ENCODE data around the gene RHEX.

DNA sequence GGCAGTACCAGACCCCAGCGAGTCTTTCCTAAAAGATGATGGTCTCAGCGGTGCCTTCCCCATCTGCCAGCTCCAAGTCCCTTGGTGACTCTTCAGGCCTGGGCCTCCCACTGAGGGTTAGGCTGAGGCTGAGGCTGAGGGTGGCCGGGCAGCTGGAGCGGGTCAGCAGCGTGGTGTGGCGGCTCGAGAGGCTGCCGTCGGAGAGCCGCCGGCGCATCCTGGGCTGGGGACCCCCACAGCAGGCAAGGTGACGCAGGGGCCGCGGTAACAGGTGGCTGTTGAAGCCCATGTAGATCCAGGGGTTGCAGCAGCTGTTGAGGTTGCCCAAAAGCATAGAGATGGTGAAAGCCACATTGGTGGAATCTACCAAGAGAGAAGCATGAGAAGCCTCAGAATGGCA, 57.2 kb downstream of the RHEX start:
- TF ChIP-seq POLR2AphosphoS5 (IDR thresholded peaks at IDR 0.05) (no peak), POLR2A (IDR thresholded peaks at IDR 0.05) (no peak), EP300 (IDR thresholded peaks at IDR 0.05) (no peak)
- TF ChIP-seq, protein P1, sequence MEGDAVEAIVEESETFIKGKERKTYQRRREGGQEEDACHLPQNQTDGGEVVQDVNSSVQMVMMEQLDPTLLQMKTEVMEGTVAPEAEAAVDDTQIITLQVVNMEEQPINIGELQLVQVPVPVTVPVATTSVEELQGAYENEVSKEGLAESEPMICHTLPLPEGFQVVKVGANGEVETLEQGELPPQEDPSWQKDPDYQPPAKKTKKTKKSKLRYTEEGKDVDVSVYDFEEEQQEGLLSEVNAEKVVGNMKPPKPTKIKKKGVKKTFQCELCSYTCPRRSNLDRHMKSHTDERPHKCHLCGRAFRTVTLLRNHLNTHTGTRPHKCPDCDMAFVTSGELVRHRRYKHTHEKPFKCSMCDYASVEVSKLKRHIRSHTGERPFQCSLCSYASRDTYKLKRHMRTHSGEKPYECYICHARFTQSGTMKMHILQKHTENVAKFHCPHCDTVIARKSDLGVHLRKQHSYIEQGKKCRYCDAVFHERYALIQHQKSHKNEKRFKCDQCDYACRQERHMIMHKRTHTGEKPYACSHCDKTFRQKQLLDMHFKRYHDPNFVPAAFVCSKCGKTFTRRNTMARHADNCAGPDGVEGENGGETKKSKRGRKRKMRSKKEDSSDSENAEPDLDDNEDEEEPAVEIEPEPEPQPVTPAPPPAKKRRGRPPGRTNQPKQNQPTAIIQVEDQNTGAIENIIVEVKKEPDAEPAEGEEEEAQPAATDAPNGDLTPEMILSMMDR (IDR thresholded peaks at IDR 0.05) = no peak

Data from upper lobe of left lung (tissue), 4 donors.